PC-3 (cell line): ENCODE measurements around the gene NAV2. TPM values are rescaled to one million over a fixed set of nuclear protein-coding genes. Genes with fewer than 3 reads are reported as not detected.

ENCODE experiments used
- ATAC-seq: fragments of 200-7000 bp; cut with Tn5 transposase; 2 replicates; pipeline ENCODE4 v1.9.1; 2020; ENCODE audit warnings: mild to moderate bottlenecking, moderate library complexity
- BruUV-seq: library from RNA; stranded (reverse); fragments of 400-500 nt; replicated peaks from 2 replicates; lab custom pipeline; 2021; lab: Mats Ljungman, UMichigan
- CTCF ChIA-PET: fragments of 300-600 bp; sonication (Branson Sonifier 250); formaldehyde crosslinking; loops from one replicate; lab custom pipeline; 2022; ENCODE audit warnings: antibody characterized with exemption; lab: Charles Lee
- POLR2A ChIA-PET: fragments of 300-600 bp; sonication (Branson Sonifier 250); formaldehyde crosslinking; loops from one replicate; lab custom pipeline; 2022; ENCODE audit warnings: antibody characterized with exemption; ENCODE audit not compliant: unreplicated experiment; lab: Charles Lee
- DNase-seq: peaks from one replicate; pipeline ENCODE4 v3.0.0-alpha.2; 2015
- H2AFZ ChIP-seq: fragments of 300-600 bp; sonication (generic); 2 replicates; pipeline ENCODE4 v1.6.0; 2016; ENCODE audit warnings: antibody characterized with exemption, low read length
- H3F3A ChIP-seq: fragments of 300-600 bp; sonication (generic); one replicate; pipeline ENCODE4 v1.6.0; 2017; ENCODE audit warnings: antibody characterized with exemption, low read length, control low read depth, mild to moderate bottlenecking; ENCODE audit not compliant: unreplicated experiment
- H3K27ac ChIP-seq: fragments of 300-600 bp; sonication (generic); 2 replicates; pipeline ENCODE4 v1.5.1; 2016; ENCODE audit warnings: mild to moderate bottlenecking, low read length
- H3K27me3 ChIP-seq: fragments of 300-600 bp; sonication (generic); 2 replicates; pipeline ENCODE4 v1.6.1; 2016; ENCODE audit warnings: low read length, mixed read lengths
- H3K36me3 ChIP-seq: fragments of 300-600 bp; sonication (generic); 2 replicates; pipeline ENCODE4 v1.6.1; 2016; ENCODE audit warnings: low read depth, mixed run types, low read length, mixed read lengths
- H3K4me1 ChIP-seq: fragments of 300-600 bp; sonication (generic); 2 replicates; pipeline ENCODE4 v1.5.1; 2016; ENCODE audit warnings: low read length; ENCODE audit not compliant: insufficient read depth
- H3K4me2 ChIP-seq: fragments of 300-600 bp; sonication (generic); 2 replicates; pipeline ENCODE4 v1.6.0; 2016; ENCODE audit warnings: low read length
- H3K4me3 ChIP-seq: fragments of 300-600 bp; sonication (generic); 2 replicates; pipeline ENCODE4 v1.5.1; 2016; ENCODE audit warnings: mild to moderate bottlenecking, low read length, mixed read lengths
- H3K79me2 ChIP-seq: fragments of 300-600 bp; sonication (generic); 2 replicates; pipeline ENCODE4 v1.6.1; 2017; ENCODE audit warnings: low read length, mixed read lengths
- H3K9ac ChIP-seq: fragments of 300-600 bp; sonication (generic); 2 replicates; pipeline ENCODE4 v1.6.0; 2016; ENCODE audit warnings: mild to moderate bottlenecking, low read length
- H3K9me2 ChIP-seq: fragments of 300-600 bp; sonication (generic); replicated peaks from 2 replicates; pipeline ENCODE4 v1.6.1; 2016; ENCODE audit warnings: mixed run types, low read length, mixed read lengths
- H3K9me3 ChIP-seq: fragments of 300-600 bp; sonication (generic); 2 replicates; pipeline ENCODE4 v1.6.1; 2016; ENCODE audit warnings: low read length, mixed read lengths
- H4K20me1 ChIP-seq: fragments of 300-600 bp; sonication (generic); 2 replicates; pipeline ENCODE4 v1.6.1; 2016; ENCODE audit warnings: low read length, mixed read lengths
- CTCF ChIP-seq: fragments of 300-600 bp; sonication (generic); conservative IDR thresholded peaks from 2 replicates; pipeline ENCODE4 v1.5.1; 2017; ENCODE audit warnings: antibody characterized with exemption, low read depth, mild to moderate bottlenecking, low read length
- EZH2 ChIP-seq: fragments of 300-600 bp; sonication (generic); IDR thresholded peaks from one replicate; pipeline ENCODE4 v1.6.1; 2017; ENCODE audit warnings: antibody characterized with exemption, mild to moderate bottlenecking, low read length; ENCODE audit not compliant: unreplicated experiment
- EZH2phosphoT487 ChIP-seq: fragments of 300-600 bp; sonication (generic); IDR thresholded peaks from 2 replicates; pipeline ENCODE4 v1.6.1; 2018; ENCODE audit warnings: mild to moderate bottlenecking, antibody characterized with exemption, low read length, borderline replicate concordance
- intact Hi-C: fragments of 100-400 bp; cut with micrococcal nuclease; formaldehyde crosslinking; loops from 2 replicates; pipeline ENCODE4 v1.9.0; 2023
- total RNA-seq: library from RNA; depleted of rRNA; stranded (reverse); fragments of >200 nt; gene quantifications from 2 replicates; pipeline ENCODE4 v1.2.3, GENCODE V29; 2014

Gene NAV2
- total RNA-seq, 1 experiment from 2014 or later = 10.4 TPM

DNA sequence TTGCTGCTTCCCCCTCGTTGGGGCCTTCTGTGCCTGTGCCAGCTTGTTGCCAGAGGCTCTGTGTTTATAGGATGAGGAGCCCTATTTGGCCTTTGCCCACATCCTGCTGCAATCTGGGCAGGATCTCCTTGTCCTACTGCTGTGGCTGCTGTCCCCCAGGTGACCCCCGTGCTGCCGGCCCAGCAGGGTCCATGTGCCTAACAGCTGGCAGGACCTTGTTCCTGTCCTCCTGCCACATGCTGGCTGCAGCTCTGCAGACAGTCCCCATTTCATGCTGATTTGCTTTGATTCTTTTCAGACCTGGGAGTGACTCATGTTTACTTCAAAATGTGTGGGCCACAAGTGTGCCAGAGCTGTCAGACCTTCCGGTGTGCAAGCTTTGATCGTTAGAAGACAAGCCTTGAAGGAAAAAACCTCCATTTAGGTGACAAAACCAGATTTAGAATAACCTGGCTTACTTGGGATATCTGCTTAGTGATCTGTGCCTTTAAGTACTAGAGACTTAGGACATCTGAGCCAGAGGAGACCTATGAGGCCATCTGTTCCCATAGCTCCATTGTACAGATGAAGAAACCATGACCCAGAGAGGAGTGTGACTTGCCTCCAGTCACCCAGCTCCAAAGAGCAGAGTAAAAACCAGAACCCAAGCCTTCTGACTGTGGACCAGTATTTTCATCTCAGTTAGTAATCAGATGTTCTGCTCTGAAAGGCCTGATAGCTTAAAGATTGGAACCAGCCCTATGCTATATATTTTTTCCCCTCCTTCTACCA lies 11.1 kb downstream of the NAV2 start:
- 0 out of 2 replicates have a peak overlapping the region, but pooled peaks have one; percentile 12 for H3K4me3 ChIP-seq
- H3K9me3 ChIP-seq = no peaks in the 10 kb centered on the region
- H3K9ac ChIP-seq = no peak overlapping the region
- peaks cover 16% of the 10 kb centered on the region for H3F3A ChIP-seq
- no peaks in the 10 kb centered on the region for H3K27me3 ChIP-seq
- BruUV-seq = no TSS peak
- ChIA-PET POLR2A (no interaction called here), CTCF (interaction anchor here (0.7 to 1.0 kb wide), 2 partner anchors 159 to 179 kb away, joined by 3 to 6 read pairs; no protein-coding TSS in a partner anchor)
- H3K36me3 ChIP-seq = peaks cover 5% of the 10 kb centered on the region; the same call in 1 of the 2 replicates
- intact Hi-C loops = loop anchor here (1.0 to 5.0 kb wide), 2 partner anchors 11 to 61 kb away; partner anchors contain the start of gene NAV2
- peaks cover 70% of the 10 kb centered on the region for H3K4me1 ChIP-seq
- peak overlapping the region; percentile 64 for H3K4me2 ChIP-seq
- H2AFZ ChIP-seq = 0 out of 2 replicates have a peak overlapping the region, but pooled peaks have one; percentile 7
- H3K79me2 ChIP-seq = peaks cover 77% of the 10 kb centered on the region
- ATAC-seq = peak; percentile 68
- H4K20me1 ChIP-seq = no peaks in the 10 kb centered on the region
- TF ChIP-seq EZH2phosphoT487 (no peak), CTCF (no peak), EZH2 (no peak)
- no peaks in the 10 kb centered on the region for H3K9me2 ChIP-seq
- H3K27ac ChIP-seq = peak overlapping the region; percentile 68
- DNase-seq = peak; percentile 84

- Histone ChIP-seq H3K36me3 (peaks cover 5% of the 10 kb centered on the region; the same call in 1 of the 2 replicates), H3K4me2 (peak overlapping the region; percentile 68), H3K9ac (no peak overlapping the region), H3K79me2 (peaks cover 76% of the 10 kb centered on the region), H3K27ac (peak overlapping the region; percentile 73; the same call in 1 of the 2 replicates), H4K20me1 (no peaks in the 10 kb centered on the region), H3K4me1 (peaks cover 67% of the 10 kb centered on the region), H3K9me2 (no peaks in the 10 kb centered on the region), H3K9me3 (no peaks in the 10 kb centered on the region), H3K4me3 (no peak overlapping the region), H2AFZ (no peak overlapping the region), H3K27me3 (no peaks in the 10 kb centered on the region), H3F3A (peaks cover 16% of the 10 kb centered on the region)
- no TSS peak for BruUV-seq
- ChIA-PET POLR2A (no interaction called here), CTCF (no interaction called here)
- intact Hi-C loops = loop anchor here (5.0 kb wide), 1 partner anchor 62 kb away; no protein-coding TSS in a partner anchor
- no peak for DNase-seq
- no peak for ATAC-seq
- TF ChIP-seq EZH2phosphoT487 = no peak
- no peak for TF ChIP-seq EZH2
- TF ChIP-seq CTCF = no peak
Measured at GRCh38 chr11:19724765-19725164, 12.1 kb downstream of the NAV2 start.
